ENCODE data around the gene AMFR.

AMFR gene

DNA sequence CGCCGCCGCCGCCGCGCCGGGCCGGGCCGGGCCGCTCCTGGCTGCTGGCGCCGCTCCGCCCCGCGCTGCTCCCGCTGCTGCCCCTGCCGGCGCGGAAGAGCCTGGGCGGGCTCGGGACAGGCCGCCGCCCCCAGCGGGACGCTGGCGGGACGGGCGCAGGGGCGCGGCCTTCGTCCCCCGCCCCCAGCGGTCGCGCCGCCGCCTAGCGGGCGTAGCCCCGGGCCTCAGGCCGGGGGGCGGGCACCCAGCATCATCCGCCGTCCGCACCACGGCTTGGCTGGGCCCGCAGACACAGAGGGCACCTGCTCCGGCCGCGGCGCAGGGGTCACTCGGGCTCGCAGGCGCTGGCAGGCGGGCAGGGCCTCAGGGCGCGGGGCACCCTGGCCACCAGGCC is at the start of gene AMFR:
TSS of gene AMFR (minus strand) at position 107 of the 394 bp plus-strand sequence. CDS start 218 bp downstream, outside the sequence.
- peak; percentile 86 for DNase-seq (ENCODE audit: low read depth)

DNA sequence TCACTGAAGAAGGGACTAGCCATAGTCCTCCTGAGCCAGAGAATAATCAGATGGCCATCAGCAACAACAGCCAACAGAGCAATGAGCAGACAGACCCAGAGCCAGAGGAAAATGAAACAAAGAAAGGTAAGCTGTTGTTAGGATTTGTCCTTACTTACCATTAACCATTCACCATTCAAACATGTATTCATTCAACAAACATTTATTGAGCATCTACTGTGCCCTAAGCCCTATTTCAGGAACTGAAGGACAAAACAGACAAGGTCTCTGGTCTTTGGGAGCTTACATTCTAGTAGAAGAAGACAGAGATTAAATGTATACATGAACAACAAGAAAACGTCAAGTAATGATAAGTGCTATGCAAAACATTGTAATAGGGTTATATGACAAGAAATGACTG is 45.3 kb upstream of the AMFR start:
- no peak for DNase-seq (ENCODE audit: low read depth)

DNA sequence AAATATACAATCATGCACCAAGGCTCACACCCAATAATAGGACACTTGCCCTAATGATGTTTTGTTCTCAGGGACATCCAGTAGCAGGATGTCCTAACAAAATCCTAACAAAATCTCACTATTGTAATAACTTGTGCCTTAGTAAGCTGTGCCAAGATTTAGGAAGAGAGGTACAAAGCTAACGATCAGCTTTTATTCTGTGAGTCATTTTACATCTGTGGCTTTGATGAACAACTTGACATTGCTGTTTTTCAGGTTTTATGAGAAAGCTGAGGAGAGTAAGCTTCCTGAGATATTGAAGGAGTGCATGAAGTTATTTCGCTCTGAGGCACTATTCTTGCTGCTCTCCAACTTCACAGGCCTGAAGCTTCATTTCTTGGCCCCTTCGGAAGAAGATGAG is 44.9 kb upstream of the AMFR start:
- no peak for DNase-seq (ENCODE audit: low read depth)

DNA sequence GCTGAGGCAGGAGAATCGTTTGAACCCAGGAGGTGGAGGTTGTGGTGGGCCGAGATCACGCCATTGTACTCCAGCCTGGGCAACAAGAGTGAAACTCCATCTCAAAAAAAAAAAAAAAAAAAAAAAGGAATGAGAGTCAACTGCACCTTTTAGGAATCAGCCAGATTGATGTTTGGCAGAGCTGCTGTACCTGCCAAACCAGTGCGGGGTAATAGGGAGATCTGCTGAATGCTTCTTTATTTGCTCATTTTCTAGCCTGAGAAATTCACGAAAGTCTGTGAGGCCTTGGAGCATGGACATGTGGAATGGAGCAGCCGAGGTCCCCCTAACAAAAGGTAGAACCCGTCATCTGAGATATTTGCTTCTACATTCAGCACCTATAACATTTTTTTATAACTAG is 44.4 kb upstream of the AMFR start:
- DNase-seq (ENCODE audit: low read depth), result no peak

DNA sequence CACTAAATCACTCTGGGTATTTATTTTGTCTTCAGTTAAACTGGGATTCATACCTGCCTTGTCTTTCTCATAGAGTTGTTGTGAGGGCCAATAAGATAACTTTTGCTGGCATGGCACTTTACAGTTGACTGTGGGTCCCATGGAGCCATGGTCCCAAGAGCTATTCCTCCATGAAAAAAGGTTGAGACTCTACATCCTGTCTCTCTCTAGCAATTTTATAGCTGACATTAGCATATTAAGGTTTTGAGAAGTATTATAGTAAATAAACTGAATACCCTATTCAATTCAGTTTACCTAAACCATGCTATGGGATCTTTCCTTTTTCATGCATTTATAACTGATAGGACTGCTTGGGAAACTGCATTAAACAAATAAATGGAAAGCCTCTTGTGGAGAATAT is 43.5 kb upstream of the AMFR start:
- no peak for DNase-seq (ENCODE audit: low read depth)

DNA sequence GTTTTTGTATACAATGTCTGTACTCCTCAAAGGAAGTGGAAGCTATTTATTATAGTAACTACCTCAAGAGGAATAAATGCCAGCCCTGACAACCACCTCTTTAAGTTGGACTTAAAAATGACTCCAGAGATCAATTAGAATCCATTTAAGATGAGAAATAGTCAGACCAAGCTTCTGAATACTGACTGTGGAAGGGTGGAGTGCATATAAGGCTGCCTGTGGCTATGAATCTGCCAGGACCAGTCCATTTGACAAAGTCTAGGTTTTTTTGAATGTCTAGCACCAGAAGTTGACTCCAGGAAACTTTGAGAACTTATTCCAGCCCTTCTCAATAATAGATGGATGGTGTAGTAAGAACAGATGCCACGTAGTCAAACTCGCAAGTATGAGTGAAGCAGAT is 41.0 kb upstream of the AMFR start:
- DNase-seq (ENCODE audit: low read depth), result no peak

DNA sequence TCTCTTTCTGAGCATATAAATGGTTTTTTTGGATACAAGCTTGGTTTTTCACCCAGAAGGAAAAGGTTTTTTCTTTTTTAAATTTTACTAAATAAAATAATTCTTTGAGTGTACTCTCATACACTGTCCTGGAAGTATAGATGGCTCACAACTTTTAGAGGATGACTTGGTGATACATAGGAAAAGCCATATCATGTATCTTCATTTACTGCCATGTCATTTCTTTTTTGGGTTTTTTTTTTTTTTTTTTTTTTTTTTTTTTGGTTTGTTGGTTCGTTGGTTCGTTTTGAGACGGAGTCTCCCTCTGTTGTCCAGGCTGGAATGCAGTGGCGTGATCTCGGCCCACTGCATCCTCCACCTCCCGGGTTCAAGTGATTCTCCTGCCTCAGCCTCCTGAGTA is 37.8 kb upstream of the AMFR start:
- no peak for DNase-seq (ENCODE audit: low read depth)

DNA sequence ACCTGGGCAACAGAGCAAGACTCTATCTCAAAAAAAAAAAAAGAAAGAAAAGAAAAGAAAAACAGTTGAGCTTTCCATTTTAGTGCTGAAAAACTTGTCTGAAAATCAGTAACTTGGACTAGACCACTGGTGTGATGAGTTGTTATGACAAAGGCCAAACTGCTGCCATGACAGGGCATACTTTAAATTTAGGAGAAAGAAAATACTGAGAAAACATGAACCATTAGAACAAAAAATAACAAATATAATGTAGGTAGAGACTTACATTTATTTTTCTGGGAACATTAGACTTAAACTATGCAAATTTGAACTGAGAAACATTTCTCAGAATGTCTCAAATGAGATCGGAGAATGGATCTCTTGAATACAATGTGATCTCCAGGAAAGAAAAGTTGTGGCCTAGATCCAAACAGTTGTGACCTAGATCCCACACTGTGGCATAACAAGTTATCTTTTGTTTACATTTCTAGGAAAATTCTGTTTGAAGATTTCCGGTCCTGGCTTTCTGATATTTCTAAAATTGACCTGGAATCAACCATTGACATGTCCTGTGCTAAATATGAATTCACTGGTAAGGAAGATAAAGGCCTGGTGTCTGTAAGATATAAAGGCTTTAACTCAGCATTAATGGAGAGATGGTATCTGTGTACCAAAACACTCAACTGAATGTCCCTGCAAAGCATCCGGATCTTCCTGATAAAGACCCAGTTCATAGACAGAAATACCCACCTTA is 36.9 kb upstream of the AMFR start:
- DNase-seq (ENCODE audit: low read depth), result no peak

DNA sequence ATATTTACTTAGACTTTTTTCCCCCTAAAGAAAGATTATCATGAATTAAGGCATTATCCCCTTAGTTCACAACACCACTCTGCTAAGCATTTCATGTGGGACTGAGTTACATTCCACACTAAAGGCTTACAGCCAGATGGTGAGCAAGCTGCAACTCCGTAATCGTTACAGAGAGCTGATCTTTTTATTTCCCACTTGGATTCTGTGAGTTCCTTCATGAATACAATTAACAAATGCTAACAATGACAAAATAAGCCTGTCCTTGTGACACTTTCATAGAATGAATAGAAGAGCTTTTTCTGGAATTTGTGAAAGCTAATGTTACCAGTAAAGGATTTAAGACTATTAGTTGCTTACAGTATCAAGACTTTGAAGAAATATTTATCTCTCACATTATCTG is 34.8 kb upstream of the AMFR start:
- no peak for DNase-seq (ENCODE audit: low read depth)

DNA sequence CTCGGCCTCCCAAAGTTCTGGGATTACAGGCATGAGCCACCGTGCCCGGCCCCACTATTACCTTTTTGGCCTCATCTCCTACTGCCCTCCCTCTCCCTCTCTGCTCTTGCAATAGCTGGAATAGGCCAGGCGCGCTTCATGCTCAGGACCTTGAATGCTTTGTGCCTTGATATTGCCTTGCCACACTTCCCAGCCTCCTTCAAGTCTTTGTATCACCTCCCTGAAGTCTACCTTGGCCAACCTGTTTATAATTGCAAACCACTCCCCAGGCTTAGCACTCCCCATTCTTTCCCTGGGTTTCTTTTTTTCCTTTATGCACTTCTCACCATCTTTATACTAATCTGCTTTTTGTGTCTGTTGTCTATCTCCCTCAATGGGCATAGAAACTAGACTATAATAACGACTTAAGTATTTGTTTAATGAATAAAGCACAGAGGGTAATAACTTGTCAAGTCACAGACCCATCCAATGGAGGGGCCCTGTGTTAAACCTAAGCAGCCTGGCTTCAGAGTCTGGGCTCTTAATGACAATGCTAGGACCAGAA is 32.7 kb upstream of the AMFR start:
- DNase-seq (ENCODE audit: low read depth), result no peak

DNA sequence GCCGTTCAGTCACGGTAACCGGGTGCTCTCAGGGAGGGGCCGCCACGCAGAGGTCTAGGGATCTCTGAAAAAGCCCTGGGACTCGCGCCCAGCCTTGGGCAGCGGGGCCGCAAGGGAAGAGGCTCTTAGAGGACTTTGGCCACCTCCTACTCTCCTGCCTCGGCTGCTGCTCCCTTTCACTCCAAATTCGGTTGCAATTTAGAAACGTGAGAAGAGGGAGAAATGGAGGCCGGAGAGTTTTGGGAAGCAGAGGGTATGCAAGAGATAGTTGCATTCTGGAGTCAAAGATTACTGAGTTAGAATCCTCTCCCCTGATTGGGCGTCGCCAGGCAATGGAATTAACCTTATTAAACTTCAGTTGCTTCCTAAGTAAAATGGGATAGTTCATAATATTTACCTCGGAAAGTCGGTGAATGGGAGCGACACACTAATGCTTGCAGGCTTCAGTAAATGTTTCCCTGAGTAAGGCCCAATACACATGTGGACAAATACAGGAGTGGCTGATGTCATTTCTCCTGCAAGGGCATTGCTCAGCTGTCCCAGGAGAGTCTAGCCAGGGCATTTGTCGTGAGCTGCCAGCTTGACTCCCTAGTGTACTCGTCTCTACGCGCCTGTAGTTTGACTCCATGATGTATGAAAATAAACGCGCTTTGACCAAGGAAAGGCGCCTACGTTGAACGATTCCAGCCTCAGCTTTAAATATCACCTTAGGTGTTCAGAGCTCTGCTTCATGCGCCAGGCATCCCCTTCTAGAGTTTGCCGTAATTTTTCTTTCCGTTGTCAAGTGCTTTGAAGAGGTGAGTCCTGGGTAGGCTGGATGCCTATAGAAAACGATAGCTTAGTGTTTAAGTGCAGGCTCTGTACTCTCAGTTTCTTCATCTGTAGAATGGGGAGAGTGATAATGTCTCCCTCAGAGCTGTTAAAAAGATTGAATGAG is 26.7 kb upstream of the AMFR start:
- peak; percentile 58 for DNase-seq (ENCODE audit: low read depth)

DNA sequence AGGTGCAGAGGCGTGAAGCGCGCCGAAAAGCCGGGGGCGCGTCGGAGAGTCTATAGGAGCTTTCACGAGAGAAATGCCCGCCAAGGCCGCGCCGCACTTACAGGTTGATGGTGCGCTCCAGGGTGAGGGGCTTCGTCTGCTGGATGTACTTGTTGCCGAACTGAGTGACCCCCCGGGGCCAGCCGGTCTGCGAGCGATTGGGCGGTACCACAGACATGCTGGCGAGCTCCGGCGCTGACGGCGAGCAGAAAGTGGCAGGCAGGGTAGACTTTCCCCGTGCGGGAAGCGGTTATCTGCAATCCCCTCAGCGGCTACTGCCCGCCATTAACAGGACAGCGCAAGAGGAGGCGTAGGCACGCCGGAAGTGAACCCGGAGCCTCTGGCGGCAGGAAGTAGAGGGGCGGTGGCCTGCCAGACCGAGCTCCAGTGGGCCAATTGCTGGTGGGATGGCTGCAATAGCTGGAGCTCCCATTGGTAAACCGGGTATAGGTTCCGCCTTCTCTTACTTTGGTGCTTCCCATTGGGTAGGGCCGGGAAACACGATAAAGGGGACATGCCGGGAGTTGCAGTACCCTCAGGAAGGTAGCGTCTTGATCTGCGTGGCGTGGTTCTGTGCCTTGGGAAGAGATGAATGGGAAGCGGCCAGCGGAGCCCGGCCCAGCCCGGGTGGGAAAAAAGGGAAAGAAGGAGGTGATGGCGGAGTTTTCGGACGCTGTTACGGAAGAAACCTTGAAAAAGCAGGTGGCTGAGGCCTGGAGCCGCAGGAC is 25.8 kb upstream of the AMFR start, which contains the start of the genes NUDT21 and OGFOD1:
TSS of gene NUDT21 (minus strand) at position 347 of the 767 bp plus-strand sequence. CDS start at position 217, 130 bp downstream.
TSS of gene OGFOD1 (plus strand) at position 569 of the 767 bp plus-strand sequence. CDS start at position 628, 59 bp downstream.
- peak; percentile 99 for DNase-seq (ENCODE audit: low read depth)

DNA sequence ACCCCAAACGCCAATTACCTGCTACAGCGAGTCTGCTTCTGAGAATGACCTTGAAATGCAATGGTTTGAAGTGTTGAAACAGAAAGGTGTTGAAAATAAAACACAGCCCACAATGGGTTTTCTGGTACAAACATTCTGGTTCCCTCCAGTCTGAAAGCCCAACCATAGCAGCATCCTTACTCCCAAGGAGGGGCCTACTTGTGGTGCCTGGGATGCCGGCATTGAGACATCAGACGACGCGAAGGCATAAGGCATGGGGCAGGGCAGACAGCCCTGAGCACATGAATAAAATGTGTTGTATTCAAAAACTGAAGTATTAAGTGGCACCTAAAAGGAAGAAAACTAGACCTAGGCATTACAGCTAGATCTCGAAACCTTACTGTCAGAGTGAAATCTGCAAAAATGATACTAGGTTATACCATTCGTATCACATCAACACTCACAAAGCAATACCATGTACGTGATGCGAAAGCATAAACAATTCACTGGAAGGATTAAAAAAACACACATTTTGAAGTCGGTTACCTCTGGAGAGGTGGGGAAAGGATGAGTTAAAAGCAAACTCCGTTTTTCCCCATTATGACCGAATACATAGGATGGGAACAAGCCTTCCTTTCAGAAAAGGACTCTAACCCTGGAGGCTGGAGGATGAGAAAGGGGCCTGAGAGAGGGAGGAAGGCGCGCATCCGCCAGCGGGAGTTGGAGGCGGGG is 25.1 kb upstream of the AMFR start:
- peak; percentile 21 for DNase-seq (ENCODE audit: low read depth)

DNA sequence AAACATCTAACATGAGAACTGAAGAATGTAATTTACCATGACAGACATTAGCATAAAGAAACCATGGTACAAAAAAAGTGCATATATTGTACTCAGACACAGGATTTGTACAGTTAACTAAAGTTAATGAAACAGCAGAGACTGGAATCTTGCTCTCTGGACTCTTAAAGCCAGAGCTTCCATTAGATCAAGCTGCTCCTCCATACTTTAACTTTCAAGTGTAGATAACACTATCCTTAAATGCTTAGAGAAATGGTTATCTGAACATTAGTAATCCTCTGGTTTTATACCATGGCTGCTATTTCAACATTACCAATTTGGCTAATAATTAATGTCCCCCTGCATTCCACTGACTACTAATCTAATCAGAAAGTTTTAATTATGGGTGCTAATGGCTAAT is 22.7 kb upstream of the AMFR start:
- no peak for DNase-seq (ENCODE audit: low read depth)

DNA sequence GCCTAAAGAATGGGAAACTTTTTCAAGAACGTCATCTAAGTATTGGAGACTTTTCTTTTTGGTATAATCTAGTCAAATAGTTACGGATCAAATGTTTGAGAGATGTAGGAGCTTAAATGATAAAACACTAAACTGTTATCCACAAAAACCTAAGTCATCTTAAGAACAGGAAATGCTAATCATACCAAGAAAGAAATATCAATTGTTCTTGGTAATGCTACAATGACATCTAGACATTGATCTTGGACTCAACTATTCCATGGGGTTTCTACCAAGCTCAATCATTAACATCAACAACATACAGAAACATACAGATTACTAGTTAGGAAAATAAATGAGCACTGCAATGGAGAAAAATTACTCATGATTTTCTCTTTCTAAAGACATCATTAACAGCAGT is 21.9 kb upstream of the AMFR start:
- DNase-seq (ENCODE audit: low read depth), result no peak

DNA sequence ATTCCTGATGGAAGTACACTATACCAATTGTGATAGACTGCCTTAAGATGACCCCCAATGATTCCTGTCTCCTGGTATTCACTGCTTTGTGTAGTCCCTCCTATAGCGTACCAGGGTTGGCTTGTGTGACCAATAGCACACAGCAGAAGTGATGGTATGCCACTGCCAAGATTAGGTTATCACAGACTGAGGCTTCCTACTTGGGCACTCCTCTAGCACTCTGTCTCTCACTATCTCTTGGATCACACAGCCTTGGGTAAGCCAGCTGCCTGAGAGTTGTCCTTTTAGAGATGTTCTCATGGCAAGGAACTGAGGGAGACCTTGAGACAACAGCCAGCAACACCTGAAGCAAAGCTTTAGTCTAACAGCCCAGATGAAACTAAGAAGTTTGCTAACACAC is 12.7 kb upstream of the AMFR start:
- no peak for DNase-seq (ENCODE audit: low read depth)

DNA sequence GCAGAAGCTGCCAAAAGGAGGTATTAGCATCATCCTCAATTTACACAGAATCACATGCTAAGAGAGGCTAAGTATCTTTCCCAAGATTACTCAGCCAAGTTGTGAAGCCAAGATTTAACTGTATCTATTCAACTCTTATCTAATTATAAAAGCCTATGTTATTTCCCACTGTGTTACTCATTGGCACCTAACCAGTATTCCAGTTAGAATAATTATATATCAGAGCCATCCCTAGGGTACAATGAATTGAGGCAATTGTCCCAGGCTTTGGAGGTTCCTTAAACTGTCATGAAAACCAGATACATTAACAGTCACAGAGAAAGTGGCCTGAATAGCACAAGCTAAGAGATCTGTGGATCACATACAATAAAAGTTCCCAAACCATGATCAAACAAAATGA is 10.9 kb upstream of the AMFR start:
- DNase-seq (ENCODE audit: low read depth), result no peak

DNA sequence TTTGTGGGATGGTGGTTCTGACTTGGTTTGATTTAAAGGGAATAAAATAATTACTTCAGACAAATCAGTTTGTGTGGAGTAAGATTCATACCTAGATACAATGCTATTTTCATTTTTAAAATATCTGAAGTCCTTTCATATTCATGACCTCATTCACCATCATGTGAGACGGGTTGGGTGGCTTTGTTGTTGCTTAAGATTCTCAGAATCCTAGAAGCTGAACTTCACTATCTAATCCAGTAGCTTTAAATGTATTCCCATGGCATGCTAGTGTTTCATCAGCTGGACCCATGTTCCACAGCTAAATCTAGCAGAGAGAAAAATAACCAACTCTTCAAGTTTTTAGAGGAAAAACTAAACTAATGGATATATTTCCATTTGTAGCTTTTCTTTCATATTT is 2.7 kb upstream of the AMFR start:
- DNase-seq (ENCODE audit: low read depth), result no peak

DNA sequence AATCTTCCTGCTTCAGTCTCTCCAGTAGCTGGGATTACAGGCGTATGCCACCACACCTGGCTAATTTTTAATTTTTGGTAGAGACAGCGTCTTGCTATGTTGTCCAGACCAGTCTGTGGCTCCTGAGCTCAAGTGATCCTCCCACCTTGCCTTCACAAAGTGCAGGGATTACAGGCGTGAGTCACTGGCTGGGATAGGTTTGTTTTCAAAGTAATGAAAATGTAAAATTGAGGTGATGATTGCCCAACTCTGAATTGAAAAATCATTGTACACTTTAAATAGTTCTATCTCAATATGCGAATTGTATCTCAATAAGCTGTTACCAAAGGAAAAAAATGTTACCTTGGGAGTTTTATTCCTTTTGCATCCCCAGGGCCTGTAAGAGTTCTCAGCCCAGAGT is 1.2 kb upstream of the AMFR start:
- no peak for DNase-seq (ENCODE audit: low read depth)

DNA sequence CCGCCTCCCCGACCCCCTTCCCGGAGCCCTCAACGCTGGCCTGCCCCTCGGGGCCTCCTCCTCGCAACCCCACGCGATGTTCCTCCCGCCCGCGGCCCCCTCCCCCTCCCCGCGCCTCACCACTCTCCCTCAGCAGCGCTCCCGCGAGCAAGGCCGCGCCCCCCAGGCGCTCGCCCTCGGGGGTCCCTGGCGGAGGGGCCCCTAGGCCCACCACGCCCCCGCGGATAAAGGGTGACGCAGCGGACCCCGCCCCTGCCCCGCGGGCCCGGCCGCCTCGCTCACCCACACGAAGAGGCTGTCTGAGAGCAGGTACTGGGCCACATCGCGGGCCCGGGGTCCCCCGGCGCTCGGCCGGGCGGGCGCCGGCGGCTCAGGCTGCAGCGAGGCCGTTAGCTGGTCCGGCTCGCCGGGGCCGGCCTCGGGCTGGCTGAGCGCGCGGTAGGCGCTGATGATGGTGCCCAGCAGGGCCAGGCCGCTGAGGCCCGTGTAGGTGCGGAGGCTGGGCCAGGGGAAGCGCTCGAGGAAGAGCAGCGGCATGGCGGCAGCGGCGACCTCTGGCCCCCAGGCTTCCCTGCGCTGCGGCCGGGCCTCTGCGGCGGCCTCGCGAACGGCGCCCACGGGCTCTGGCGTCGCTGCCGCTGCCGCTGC is 430 bp downstream of the AMFR start:
- peak; percentile 30 for DNase-seq (ENCODE audit: low read depth)

DNA sequence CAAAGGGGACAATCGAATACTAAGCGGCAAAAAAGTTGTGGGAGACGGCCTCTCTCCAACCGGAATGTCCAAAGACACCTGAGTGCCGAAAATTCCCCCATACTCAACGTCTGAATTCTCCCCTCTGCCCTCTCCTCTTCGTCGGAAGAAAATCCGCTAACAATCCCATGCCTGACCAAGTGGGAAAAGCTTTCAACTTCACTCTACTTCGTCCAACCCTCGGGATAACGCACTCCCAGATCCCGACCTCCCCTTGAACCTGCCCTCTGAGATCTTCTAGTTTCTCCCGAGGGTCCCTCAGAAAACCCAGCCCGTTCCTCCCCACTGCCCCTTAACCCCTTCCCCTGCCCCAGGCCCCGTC is 961 bp downstream of the AMFR start:
- peak; percentile 23 for DNase-seq (ENCODE audit: low read depth)
